Measurements from ENCODE around the gene NHSL2. TPM values are rescaled to one million over a fixed set of nuclear protein-coding genes. Genes with fewer than 3 reads are reported as not detected.

NHSL2 gene
- total RNA-seq, 4 donors from 2014 or later: 7.6 to 30.8 (median 9.1) TPM

DNA sequence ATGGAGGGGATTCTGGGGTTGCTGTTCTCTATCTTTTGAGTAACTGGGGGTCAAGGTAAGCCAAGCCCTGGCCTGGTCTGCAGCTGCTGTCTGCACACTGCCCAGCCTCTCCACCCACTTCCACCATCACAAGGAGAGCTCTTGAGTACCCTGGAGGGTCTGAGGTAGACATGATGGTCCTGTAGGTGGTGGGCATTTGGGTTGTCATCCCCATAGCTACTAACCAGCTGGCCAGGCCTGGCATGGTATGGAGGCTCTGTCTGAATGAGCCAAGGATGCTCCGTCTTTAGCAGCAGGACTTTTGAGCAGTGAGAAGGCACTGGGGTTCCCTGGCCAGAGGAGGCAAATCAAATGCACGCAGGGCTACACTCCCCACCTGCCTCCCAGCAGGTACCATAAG is 82.7 kb downstream of the NHSL2 start:
- TF ChIP-seq POLR2A (IDR thresholded peaks at IDR 0.05): no peak
- TF ChIP-seq, protein P1, sequence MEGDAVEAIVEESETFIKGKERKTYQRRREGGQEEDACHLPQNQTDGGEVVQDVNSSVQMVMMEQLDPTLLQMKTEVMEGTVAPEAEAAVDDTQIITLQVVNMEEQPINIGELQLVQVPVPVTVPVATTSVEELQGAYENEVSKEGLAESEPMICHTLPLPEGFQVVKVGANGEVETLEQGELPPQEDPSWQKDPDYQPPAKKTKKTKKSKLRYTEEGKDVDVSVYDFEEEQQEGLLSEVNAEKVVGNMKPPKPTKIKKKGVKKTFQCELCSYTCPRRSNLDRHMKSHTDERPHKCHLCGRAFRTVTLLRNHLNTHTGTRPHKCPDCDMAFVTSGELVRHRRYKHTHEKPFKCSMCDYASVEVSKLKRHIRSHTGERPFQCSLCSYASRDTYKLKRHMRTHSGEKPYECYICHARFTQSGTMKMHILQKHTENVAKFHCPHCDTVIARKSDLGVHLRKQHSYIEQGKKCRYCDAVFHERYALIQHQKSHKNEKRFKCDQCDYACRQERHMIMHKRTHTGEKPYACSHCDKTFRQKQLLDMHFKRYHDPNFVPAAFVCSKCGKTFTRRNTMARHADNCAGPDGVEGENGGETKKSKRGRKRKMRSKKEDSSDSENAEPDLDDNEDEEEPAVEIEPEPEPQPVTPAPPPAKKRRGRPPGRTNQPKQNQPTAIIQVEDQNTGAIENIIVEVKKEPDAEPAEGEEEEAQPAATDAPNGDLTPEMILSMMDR (IDR thresholded peaks at IDR 0.05): no peak
- intact Hi-C loops (cut with DNase I; ENCODE audit: low total_unique reads): no loop called here
- Histone ChIP-seq H3K36me3 (no peaks in the 10 kb centered on the region), H3K4me1 (no peaks in the 10 kb centered on the region), H3K27ac (no peak overlapping the region), H3K27me3 (no peaks in the 10 kb centered on the region), H3K4me3 (no peak overlapping the region), H3K9me3 (no peaks in the 10 kb centered on the region)
- DNase-seq: no peak

DNA sequence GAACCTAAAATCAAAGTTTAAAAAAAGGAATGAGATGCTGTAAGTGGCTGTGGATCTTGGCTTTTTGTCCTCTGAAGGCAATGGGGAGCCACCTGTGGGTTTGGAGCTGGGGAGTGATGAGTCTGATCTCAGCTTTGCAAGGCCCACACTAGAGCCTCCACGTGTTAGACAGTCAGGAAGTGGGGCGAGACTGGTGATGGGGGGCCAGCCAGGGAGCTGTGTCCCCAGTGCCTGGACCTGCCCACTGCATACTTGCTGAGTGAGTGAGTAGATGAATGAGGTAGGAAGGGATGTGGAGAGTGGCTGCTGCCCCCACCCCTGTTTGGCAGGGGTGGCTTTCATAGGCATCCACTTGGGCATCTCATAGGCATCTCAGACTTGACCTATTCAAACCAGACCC is 84.0 kb downstream of the NHSL2 start:
- intact Hi-C loops (cut with DNase I; ENCODE audit: low total_unique reads): no loop called here
- DNase-seq: no peak
- no peaks in the 10 kb centered on the region for H3K27me3 ChIP-seq
- TF ChIP-seq POLR2A (IDR thresholded peaks at IDR 0.05): no peak
- TF ChIP-seq, protein P1 (IDR thresholded peaks at IDR 0.05): no peak
- H3K4me1 ChIP-seq: no peaks in the 10 kb centered on the region
- no peak overlapping the region for H3K4me3 ChIP-seq
- no peaks in the 10 kb centered on the region for H3K36me3 ChIP-seq
- no peaks in the 10 kb centered on the region for H3K9me3 ChIP-seq
- no peak overlapping the region for H3K27ac ChIP-seq

DNA sequence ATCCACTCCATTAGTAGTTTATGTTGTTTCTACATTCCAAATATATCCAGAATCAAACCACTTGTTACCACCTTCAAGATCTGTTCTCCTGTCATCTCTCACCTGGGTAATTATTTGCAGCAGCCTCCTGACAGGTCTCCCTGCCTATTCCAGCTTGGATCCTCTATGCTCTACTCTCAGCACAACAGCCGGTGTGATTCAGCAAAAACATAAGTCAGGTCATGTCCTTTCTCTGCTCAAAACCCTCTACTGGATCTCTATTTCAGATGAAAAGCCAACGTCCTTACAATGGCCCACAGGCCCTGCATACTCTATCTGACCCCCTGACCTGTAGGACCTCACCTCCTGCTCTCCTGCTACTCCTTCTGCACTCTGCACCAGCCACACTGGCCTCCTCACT is 84.5 kb downstream of the NHSL2 start:
- intact Hi-C loops (cut with DNase I; ENCODE audit: low total_unique reads): no loop called here
- H3K36me3 ChIP-seq: no peaks in the 10 kb centered on the region
- no peaks in the 10 kb centered on the region for H3K4me1 ChIP-seq
- no peak for DNase-seq
- no peaks in the 10 kb centered on the region for H3K9me3 ChIP-seq
- no peak overlapping the region for H3K4me3 ChIP-seq
- H3K27ac ChIP-seq: no peak overlapping the region
- H3K27me3 ChIP-seq: no peaks in the 10 kb centered on the region
- TF ChIP-seq, protein P1 (IDR thresholded peaks at IDR 0.05): no peak
- no peak for TF ChIP-seq POLR2A (IDR thresholded peaks at IDR 0.05)

DNA sequence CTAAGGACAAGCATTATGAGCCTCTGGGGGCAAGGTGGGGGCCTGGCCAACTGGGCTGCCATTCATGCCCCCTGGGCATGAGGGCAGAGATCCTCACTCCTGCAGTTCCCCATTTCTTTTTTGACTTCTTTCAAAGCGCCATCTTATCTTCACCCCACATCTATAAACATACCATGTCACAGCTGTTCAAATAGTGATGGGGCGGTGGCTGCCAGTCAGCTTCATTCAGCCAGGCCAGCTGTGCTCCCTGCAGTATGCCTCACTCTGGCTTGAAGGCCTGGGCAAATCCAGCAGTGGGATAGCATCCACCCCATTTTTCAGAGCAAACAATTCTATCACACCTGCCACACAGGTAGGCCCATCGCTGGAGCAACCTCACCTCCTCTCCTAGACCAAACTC is 85.5 kb downstream of the NHSL2 start:
- H3K4me1 ChIP-seq: no peaks in the 10 kb centered on the region
- no peak for TF ChIP-seq POLR2A (IDR thresholded peaks at IDR 0.05)
- TF ChIP-seq, protein P1 (IDR thresholded peaks at IDR 0.05): no peak
- no peak overlapping the region for H3K27ac ChIP-seq
- no peaks in the 10 kb centered on the region for H3K27me3 ChIP-seq
- no peak overlapping the region for H3K4me3 ChIP-seq
- H3K36me3 ChIP-seq: no peaks in the 10 kb centered on the region
- no peaks in the 10 kb centered on the region for H3K9me3 ChIP-seq
- intact Hi-C loops (cut with DNase I; ENCODE audit: low total_unique reads): no loop called here
- no peak for DNase-seq

DNA sequence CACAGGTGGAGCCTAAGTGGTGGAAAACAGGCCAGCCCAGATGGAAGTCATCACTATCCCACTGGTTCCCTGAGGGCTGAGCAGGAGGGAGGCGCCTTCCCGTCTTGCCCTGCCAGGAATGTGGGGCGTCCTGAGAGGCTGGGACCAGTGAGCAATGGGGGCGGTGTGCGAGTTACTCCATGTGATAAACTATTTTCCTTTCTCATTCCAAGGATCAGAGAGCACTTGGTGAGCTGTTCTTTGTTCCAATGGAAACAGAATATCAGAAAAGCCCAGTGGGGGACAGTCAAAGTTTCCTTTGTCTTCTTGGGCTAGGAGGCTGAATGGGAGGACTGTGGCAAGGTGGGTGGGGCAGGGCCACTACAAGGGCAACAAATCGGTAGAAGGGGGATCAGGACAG is 86.2 kb downstream of the NHSL2 start:
- intact Hi-C loops (cut with DNase I; ENCODE audit: low total_unique reads): no loop called here
- H3K27ac ChIP-seq: peak overlapping the region; percentile 22 to 49
- peak; percentile 45 to 61 for DNase-seq

More for the DNA sequence above, 86.2 kb downstream of the NHSL2 start:
- TF ChIP-seq POLR2A (IDR thresholded peaks at IDR 0.05): no peak
- TF ChIP-seq, protein P1 (IDR thresholded peaks at IDR 0.05): no peak
- Histone ChIP-seq H3K4me1 (no peaks in the 10 kb centered on the region), H3K4me3 (no peak overlapping the region), H3K27me3 (no peaks in the 10 kb centered on the region), H3K9me3 (no peaks in the 10 kb centered on the region), H3K36me3 (no peaks in the 10 kb centered on the region)

Data from uterus (tissue), 4 donors.